Placental pericyte (primary cell): Measurements from ENCODE around the gene UPB1. TPM values are rescaled to one million over a fixed set of nuclear protein-coding genes. Genes with fewer than 3 reads are reported as not detected.

Experiments used
- total RNA-seq: library from RNA; depleted of rRNA; stranded (reverse); fragments of >200 nt; gene quantifications from 2 replicates; pipeline ENCODE4 v1.2.3, GENCODE V29; 2012

UPB1 gene
- 0.14 and 0.22 TPM in 2 replicates for total RNA-seq

DNA sequence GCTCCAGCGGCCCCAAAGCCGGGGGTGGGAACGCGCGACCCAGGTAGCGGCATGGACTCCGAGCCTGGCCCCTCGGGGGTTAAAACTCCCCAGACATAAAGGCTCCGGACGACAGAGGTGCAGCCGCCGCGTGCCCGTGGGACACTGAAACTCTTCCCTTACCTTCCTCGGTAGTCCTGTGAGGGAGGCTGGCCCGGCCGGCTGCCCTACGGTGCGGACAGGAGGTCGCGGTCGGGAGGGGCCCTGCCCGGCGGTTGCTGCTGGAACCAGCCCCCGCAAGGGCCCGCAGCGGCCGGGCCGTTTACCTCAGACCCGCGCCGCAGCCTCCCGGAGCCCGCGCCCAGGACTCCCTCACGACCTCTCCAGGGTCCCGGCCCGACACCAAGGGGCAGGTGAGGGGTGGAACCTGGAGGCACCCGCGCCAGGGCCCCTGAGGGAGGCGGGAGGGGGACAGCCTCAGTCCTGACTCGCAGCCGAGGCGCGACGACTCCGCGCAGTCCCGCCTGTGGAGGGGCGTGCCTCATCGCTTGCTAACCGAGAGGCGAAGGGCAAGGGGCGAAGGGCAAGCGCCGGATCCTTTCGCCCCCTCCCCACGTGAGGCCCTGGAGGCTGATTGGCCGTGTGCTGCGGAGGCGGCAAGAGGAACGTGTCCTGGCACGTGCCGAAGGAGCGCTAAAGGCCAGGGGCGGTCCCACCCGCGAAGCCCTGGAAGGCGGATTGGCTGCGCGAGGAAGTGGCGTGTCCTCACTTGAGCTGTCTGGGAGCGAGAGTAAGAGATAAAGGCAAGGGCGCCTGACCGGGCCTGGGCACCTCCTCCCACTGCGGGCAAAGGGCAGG, at the start of gene UPB1:
Gene UPB1 (plus strand): TSS at position 805 of the 837 bp plus-strand sequence. CDS start 72 bp downstream, outside the sequence.

DNA sequence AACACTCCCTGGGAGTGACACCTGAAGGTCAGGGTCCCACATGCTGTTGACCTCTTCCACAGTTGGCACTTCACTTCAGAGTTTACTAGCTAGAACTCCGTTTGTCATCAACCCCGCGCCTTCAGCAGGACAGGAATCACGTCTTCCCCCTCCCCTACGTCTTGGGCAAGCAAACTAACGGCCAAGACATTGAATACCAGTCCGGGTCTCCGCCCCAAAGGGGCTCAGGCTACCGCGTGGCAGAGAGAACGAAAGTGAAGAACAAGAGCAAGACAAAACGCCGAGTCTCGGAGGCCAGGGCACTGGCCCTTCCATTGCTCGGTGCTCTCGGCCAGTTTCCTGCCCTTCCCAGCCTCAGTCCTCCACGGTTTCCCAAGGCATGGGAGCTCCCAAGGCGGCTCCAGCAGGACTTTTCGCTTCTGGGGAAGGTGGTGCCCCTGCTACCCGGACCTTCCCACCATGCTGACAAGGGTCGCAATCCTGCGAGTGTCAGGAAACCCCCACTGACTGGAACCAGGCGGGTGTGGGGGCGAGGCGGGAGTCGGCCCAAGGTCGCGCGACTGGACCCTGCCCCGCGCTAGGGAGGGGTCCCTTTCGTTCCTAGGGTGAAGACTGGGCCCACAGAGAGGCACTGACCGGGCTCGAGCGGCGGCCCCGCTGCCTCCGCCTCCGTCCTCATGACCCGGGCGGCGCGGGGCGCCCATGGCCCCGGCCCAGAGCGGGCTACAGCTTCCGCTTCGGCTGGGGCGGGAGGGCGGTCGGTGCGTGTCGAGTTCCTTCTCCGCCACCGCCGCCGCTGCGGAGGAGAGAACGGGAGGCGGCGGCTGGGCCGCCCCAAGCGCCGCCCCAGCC, 59.4 kb downstream of the UPB1 start, which contains the start of gene GUCD1:
Gene GUCD1 (minus strand): TSS at position 826 of the 852 bp plus-strand sequence. CDS start 147 bp downstream, at position 679.

GRCh38 chr22:24555165-24556039, 60.3 kb downstream of the UPB1 start, which contains the start of gene SNRPD3:
SNRPD3 (plus strand) TSS chr22:24555999; CDS start chr22:24557675, 1,676 bp downstream.

Other genes starting within 250 kb of the UPB1 start
- gene SPECC1L, start 224.5 kb upstream of the UPB1 start, total RNA-seq: 29.5 and 31.8 TPM in 2 replicates
- gene ADORA2A, start 67.7 kb upstream of the UPB1 start, total RNA-seq: 2.6 and 11.2 TPM in 2 replicates
- 199 and 223 TPM in 2 replicates for gene GUCD1, start 59.8 kb downstream of the UPB1 start, total RNA-seq
- 91.6 and 117 TPM in 2 replicates for gene SNRPD3, start 60.7 kb downstream of the UPB1 start, total RNA-seq
- 3.3 and 13.8 TPM in 2 replicates for gene LRRC75B, start 97.7 kb downstream of the UPB1 start, total RNA-seq
- gene GGT1, start 107.9 kb downstream of the UPB1 start, total RNA-seq: 1.7 and 12.0 TPM in 2 replicates